ENCODE data around the gene MAB21L4. TPM values are rescaled to one million over a fixed set of nuclear protein-coding genes. Genes with fewer than 3 reads are reported as not detected.

MAB21L4 gene
- total RNA-seq, 1 donor from 2014 or later, result not detected

DNA sequence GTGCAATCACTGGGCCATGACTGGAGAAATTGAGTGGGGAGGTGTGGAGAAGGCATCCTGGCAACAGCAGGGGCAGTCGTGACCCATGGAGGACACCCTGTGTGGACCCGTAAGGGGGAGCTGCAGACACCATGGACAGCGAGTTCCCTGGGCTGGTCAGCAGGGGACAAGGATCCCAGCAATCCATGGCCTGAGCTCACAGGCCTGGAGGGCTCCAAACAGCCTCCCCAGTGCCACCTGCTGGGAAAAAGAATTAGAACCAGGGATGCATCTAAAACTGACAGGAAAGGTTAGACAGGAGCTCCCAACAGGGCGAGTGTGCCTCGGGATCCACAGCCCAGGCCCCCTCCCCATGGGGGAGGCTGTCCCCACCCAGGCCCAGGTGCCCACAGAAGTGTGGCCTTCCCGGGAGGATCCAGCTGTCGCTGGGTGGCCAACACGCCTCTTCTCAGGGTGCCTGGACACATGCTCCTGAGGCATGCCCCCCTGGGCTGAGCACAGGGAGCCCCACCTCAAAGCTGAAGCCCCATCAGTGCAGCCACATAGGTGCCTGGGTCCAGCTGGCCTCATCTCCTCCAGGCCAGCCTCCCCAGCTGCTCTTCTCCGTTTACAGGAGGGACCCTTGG lies 55.4 kb downstream of the MAB21L4 start:
- intact Hi-C loops (cut with micrococcal nuclease), result loop anchor here (1.0 kb wide), 1 partner anchor 326 kb away; no protein-coding TSS in a partner anchor

DNA sequence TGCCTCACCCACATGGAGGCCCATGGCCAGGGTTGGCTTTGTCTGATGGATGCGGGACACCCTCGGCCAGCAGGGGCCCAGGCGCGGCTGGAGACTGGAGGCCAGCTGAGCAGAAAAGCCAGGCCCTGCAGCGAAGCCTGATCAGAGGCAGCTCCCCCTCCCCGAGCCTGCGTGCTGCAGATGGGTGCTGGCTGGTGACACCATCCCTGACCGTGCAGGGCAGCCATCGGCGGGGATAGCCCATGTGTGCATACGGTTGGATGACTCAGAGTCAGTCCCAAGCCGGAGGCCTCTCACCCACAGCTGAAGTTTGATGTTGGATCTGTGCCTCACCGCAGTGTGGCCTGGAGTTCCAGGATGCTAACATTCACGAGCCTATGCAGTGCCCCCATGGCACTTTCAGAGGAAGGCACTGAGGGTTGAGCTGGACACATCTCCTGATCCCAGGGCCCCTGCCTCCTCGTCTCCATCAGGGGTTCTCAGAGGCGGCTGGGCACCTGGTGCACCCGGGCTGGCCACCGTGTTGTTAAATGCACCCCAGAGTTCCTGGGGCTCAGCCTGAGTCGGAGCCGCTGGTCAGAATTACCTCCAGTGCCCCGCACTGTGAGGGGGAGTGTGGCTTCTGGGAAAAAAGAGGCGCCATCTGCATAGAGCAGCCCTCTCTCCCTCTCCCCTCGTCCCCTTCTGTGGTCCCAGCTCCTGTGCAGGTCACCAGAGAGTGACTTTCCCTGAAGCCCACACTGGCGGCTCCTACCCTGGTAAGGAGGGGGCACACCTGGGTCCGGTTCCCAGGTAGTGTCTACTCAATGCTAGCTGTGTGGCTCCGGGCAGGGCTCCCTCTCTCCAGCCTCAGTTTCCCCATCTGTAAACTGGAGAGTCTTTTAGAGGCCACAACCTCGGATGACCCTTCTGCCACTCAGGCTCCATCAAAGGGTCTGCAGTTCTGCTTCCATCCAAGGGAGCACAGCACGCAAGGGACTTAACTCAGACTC lies 56.5 kb downstream of the MAB21L4 start:
- intact Hi-C loops (cut with micrococcal nuclease), result loop anchor here (1.0 kb wide), 1 partner anchor 325 kb away; no protein-coding TSS in a partner anchor

DNA sequence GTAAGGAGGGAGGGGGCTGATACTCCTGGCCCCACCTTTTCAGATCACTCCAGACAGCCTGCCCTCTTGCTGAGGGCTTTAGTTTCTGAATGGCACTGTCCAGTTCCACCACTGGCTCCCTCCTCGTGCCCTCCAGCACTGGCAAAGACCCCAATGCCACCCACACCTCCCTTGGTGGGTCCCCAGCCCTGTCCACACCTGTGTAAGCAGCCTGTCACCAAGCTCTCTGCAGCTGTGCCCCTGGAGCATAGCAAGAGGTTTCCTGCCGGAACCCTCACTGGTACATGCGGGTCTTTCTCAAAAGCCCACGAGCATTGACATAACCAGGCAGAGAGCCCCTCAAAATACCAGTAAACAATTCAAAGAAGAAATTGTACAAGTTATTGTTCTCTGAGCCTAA lies 58.3 kb downstream of the MAB21L4 start:
- intact Hi-C loops (cut with micrococcal nuclease), result no loop called here

DNA sequence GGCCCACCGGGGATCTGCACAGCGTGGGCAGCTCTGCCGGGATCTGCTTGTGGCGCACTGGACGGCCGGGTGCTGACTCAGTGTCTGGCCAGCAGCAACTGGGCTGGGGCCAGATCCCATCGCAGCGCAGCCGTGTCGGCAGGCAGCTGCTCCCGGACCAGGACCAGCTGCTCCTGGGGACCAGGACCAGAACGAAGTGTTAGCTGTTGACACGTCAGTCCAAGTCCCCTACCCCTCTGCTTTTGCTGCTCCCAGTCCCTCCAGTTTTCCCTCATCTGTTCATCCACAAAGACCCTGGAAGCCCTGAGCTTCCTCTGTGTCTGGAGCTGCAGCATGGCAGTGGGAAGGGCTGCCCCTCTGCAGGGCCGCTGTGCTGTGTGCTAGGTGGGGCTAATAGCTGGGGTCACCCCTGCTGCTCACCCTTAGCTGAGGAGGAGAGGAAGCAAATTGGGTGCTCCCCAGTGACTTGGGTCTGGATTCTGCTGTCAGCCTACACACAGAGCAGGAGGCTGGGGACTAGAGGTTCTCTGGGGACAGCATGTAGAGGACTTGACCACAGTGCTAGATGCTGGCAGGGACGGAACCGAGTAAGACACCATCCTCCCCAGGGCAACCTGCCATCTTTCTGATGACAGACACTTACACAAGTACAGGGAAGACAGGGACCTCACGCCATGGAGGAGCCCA lies 59.0 kb downstream of the MAB21L4 start:
- intact Hi-C loops (cut with micrococcal nuclease), result no loop called here

Other genes starting within 250 kb of the MAB21L4 start
- not detected in 2 replicates for gene AQP12B, start 213.3 kb downstream of the MAB21L4 start, total RNA-seq
- not detected in 2 replicates for gene AQP12A, start 204.3 kb downstream of the MAB21L4 start, total RNA-seq
- 0.17 and 0.42 TPM in 2 replicates for gene KIF1A, start 75.9 kb downstream of the MAB21L4 start, total RNA-seq
- gene AGXT, start 27.3 kb downstream of the MAB21L4 start, total RNA-seq, result not detected in 2 replicates
- gene CROCC2, start 10.2 kb upstream of the MAB21L4 start, total RNA-seq, result not detected in 2 replicates
- 21.0 and 22.3 TPM in 2 replicates for gene SNED1, start 102.5 kb upstream of the MAB21L4 start, total RNA-seq
- gene MTERF4, start 206.1 kb upstream of the MAB21L4 start, total RNA-seq, result 45.6 and 50.2 TPM in 2 replicates